Activated CD8-positive, alpha-beta memory T cell treated with anti-CD3 and anti-CD28 coated beads for 24 hours (primary cell): ENCODE data around the gene UBA52.
"Not testable (repeated sequence)": the region's sequence is repeated elsewhere in the genome, so short reads cannot be mapped to it uniquely, and the experiment has no call there.

Experiments
- DNase-seq: peaks from one replicate; pipeline ENCODE4 v3.0.0-alpha.2; 2020

The UBA52 gene

GRCh38 chr19:18557411-18558201 is 14.1 kb upstream of the UBA52 start, which contains the start of gene KXD1:
Gene KXD1, plus strand, starts transcription at chr19:18557870. Its CDS starts 4,187 bp downstream, at chr19:18562057.
- peak; percentile 96 for DNase-seq

DNA sequence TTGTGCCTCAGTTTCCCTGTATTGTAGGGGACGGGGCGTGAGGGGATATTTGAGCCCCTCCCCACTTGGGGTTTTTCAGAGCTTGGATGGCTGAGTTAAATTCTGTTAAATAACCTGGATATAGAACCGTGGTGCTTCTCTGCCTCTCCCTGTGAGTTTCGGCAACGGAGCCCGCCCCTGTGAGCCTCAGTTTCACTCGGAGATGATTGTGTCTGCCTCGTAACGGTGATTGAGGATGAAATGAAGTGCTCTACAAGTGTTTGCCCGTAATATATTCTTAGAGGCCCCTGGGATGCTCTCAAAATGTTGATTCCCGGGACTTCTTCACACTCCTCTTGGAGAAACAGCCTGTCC is 13.5 kb upstream of the UBA52 start:
- no peak for DNase-seq

GRCh38 chr19:18558604-18559003 is 13.1 kb upstream of the UBA52 start:
- DNase-seq: no peak

DNA sequence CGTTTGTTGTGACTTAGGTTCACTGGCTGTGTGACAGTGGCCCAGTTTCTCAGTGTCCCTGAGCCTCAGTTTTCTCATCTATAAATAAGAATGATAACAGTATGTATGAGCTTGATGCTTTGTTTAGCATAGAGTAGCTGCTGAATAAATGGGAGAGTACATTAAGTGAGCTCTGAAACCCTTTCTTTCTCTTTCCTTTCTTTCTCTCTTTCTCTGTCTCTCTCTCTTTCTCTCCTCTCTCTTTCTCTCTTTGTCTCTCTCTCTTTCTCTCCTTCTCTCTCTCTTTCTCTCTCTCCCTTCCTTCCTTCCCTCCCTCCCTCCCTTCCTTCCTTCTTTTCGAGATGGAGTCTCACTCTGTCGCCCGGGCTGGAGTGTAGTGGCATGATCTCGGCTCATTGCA is 12.0 kb upstream of the UBA52 start:
- no peak for DNase-seq

GRCh38 chr19:18562086-18562485 is 9.6 kb upstream of the UBA52 start:
- no peak for DNase-seq

DNA sequence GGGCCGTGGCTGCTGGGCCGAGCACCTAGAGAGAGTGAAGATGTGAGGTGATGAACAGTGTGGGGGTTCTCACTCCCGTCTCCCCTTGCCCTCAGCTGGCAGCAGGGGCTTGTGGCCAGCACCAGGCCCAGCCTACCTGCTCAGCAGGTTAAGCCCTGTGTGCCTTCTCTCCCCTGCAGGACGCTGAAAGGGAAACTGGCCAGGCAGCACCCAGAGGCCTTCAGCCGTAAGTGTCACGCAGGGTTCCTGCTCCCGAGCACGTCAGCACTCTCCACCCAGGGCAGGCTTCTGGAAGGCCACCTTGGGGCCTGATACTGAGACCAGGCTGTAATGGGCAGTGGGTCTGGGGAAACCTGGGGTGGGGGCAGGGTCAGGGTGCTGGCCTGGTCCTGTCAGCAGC is 4.7 kb upstream of the UBA52 start:
- DNase-seq: no peak

DNA sequence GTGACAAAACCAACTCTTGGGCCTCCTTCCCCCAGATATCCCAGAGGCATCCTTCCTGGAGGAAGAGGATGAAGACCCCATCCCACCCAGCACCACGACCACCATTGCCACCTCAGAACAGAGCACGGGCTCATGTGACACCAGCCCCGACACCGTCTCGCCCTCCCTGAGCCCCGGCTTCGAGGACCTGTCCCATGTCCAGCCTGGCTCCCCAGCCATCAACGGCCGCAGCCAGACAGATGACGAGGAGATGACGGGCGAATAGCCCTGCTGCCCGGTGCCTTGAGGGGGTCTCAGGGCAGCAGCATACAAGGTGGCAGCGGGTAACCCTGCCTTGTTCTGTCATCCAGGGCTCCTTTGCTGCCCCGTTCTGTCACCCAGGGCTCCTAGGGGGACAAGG is 3.3 kb upstream of the UBA52 start:
- no peak for DNase-seq

DNA sequence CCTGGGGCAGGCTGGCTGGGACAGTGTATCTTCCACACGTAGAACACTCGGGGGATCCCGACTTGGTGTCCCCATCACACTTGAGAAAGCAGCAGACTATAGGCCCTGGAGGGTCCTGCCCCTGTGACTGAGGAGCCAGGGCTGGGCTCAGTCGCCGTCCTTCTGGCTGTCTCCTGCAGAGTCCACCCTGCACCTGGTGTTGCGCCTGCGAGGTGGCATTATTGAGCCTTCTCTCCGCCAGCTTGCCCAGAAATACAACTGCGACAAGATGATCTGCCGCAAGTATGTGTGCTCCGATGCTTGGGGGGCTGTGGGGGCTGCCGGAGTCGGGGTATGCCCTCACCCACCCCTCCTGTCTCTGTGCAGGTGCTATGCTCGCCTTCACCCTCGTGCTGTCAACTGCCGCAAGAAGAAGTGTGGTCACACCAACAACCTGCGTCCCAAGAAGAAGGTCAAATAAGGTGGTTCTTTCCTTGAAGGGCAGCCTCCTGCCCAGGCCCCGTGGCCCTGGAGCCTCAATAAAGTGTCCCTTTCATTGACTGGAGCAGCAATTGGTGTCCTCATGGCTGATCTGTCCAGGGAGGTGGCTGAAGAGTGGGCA is 3.1 kb downstream of the UBA52 start:
- peak; percentile 49 for DNase-seq

DNA sequence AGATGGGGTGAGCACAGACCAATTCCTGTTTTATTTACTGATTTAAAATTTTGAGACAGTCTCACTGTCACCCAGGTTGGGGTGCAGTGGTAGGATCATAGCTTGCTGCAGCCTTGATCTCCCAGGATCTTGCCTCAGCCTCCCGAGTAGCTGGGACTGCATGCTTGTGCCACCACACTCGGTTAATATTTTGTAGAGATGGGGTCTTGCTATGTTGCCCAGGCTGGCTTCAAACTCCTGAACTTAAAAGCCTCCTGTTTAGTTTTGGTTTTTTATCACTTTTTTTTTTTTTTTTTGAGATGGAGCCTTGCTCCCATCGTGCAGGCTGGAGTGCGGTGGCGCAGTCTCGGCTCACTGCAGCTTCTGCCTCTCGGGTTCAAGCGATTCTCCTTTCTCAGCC is 4.7 kb downstream of the UBA52 start:
- DNase-seq: no peak

DNA sequence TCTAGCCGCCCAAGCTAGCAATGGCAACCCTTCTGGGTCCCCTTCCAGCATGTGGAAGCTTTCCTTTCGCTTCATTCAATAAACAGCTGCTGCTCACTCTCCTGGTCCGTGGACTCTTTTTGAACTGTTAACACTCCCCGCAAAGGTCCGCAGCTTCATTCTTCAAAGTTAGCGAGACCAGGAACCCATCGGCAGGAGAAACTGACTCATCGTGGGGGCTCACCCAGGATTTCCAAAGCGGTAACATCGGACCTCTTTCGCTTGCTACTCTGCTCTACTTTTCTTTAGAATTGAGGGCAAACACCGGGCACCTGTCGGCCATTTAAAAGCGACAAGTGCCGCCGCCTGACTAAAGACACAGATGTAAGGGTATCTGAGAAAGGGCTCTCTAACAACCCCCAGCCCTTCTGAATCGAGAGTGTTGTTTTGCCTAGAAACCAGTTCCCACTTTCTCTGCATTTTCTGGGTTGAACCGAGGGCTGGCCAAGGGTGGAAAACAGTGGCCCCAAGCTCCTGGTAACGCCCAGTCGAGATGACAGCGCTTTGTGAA is 5.8 kb downstream of the UBA52 start:
- DNase-seq: no peak

- DNase-seq: no peak
These were observed 8.7 kb downstream of the UBA52 start for GRCh38 chr19:18580311-18580710.

GRCh38 chr19:18586306-18586705 is 14.6 kb downstream of the UBA52 start:
- no peak for DNase-seq

DNA sequence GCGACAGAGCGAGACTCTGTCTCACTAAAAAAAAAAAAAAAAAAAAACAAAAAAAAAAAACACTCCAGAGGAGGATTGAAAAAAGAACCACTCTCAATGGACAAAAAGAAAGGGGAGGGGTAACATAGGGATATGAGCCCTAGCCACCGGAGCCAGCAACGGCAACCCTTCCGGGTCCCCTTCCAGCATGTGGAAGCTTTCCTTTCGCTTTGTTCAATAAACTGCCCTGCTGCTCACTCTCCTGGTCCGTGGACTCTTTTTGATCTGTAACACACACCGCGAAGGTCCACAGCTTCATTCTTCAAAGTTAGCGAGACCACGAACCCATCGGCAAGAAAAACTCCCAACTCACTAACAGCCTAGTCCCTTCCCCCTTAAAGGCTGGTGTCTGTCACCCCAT is 15.9 kb downstream of the UBA52 start:
- no peak for DNase-seq

- no peak for DNase-seq
These were observed 16.4 kb downstream of the UBA52 start for GRCh38 chr19:18587962-18588610.

DNA sequence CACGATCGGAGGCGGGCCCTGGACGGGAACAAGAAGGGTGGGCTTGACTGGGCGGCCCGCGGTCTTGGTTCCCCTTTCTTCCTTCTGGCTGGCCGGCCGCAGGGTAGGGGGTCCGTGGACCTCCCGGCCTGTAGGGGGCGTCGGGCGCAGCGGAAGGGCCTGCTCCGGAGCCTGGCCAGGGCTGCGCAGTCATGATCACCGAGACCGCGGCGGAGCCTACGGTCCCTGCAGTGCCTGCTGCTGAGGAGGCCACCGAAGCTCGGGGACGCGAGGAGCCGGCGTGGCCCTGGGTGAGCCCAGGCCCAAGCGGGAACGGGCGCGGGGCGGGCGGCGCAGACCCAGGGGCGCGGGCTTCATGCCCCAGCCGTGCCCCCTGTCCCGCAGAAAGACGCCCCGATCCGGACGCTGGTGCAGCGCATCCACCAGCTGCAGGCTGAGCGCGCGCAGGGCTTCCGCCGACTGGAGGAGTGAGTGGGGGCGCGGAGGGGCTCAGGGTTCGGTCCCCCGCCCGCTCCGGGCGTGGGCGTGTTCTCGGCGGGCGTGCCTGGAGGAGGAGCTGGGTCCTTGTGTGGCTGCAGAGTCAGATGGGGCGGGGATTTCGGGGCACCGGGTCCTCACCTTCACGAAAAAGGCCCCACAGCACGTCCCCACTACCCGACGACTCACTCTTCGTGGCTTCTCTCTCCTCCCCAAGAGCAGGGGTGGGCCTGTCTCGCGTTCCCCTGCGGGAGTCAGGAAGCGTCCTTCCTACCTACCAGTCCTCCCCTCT is 17.1 kb downstream of the UBA52 start, which contains the start of gene REX1BD:
Gene REX1BD (plus strand): TSS at position 188 of the 769 bp plus-strand sequence. CDS start 4 bp downstream, at position 192.
- DNase-seq: peak; percentile 95

DNA sequence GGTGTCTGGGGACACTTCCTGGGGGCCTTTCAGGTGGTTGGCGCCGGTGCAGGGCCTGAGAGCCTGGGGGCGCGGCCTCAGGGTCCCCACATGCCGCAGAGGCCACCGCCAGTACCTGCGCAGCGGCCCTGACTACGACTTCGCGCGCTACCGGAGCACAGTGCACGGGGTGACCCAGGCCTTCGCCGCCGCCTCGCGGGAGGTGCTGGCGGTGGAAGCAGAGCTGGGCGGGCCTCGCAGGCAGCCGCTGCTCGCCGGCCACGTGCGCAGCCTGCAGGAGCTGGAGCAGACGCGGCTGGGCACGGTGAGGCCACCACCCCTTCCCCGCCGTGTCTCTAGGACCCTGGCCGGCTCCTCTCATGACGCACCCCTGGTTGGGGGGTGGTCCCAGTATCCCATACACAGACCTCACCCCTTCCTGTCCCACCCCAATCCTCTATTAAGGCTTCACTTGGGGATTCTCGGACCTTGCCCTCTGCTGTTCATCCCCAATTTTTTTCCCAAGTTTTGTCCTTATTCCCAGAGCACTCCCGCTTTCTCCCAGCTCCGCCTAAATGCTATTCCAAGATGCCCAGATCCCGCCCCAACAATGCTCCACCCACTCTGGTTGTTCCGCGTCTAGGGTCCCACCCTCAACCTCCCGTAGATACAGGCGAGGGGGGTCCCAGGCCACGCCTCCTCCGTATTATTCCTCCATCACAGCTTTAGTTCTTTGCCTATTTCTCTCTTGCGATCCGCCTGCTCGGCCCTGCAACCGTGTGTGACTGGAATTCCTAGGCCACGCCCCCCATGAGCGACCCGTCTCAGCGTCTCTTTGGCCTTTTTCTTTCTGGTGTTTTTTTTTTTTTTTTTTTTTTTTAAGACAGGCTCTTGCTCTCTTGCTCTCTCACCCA is 18.0 kb downstream of the UBA52 start:
- DNase-seq: no peak

DNA sequence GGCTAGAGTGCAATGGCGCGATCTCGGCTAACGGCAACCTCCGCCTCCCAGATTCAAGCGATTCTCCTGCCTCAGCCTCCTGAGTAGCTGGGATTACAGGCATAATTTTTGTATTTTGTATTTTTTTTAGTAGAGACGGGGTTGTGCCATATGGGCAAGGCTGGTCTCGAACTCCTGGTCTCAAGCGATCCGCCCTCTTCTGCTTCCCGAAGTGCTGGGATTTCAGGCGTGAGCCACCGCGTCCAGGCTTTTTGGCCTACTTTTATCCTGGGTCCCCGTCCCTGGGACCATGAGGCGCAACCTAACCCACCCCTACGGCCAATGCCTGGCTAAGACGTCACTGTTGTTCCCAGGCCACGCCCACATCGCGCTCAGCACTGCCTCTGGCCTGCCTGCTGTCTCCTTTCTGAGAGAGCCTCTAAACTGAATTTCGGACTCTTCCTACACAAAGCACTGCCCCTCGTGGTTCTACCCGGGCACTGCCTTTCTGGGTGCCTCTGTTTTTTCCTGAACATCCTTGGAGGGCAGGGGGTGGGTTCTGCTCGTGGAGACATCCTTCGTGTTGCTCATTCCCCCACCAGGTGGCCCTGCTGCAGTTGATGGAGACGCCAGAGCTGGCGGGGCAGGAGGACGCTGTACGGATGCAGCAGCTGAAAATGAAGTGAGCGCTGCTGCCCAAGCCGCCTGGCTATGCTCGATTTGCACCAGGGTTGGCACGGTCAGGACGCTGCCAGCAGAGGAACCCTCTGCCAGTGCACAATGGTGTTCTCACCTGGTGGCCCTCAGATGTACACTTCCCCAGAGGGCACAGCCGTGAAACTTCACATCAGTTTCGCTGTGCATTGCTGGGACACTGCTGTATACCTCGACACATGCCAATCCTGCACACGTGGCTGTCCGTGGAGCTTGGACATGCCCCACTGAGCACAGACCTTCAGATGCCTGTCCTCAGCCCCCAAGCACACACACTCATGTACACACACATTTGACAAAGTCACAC is 18.9 kb downstream of the UBA52 start:
- no peak for DNase-seq

DNA sequence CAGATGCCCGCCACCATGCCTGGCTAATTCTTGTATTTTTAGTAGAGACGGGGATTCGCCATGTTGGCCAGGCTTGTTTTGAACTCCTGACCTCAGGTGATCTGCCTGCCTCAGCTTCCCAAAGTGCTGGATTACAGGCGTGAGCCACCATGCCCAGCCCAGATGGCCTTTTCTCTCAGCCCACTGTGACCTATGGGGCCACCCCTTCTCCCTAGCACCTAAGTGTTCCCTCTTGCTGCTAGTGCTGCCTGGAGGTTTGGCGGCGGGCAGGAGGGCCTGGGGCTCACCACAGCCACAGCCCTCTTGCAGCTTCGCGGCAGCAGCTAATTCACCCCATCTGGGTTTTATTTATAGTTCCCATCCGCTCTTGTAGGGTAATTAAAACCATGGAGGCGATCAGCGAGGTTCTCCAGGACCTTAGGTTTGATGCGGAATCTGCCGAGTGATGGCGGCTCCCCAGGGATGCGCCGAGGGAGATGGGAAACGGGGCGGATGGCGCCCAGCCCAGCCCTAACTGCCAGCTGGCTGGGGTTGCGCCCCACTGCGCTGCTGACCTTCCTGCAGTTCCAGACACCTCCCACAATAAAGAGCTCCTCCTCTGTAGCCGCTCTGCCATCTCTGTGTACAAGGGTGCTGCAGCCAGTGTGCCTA is 20.2 kb downstream of the UBA52 start:
- no peak for DNase-seq

GRCh38 chr19:18592732-18593131 is 21.1 kb downstream of the UBA52 start:
- DNase-seq: not testable (repeated sequence)
